K562 (cell line): ENCODE results near the gene SNX33. TPM values are rescaled to one million over a fixed set of nuclear protein-coding genes. Genes with fewer than 3 reads are reported as not detected.

Experiments used
- CBFB ChIP-seq: sonication (generic); formaldehyde crosslinking; IDR thresholded peaks from 2 replicates; pipeline ENCODE4 v1.4.0; 2020; ENCODE audit warnings: mild to moderate bottlenecking, missing genetic modification reagents
- KAT2B ChIP-seq: IDR thresholded peaks from one replicate; pipeline ENCODE4 v1.6.1; 2012; ENCODE audit warnings: low read depth, mild to moderate bottlenecking, control low read depth, inconsistent platforms, low read length, moderate library complexity
- MEF2A ChIP-seq: IDR thresholded peaks from 2 replicates; pipeline ENCODE4 v1.6.1; 2011; ENCODE audit warnings: low read depth, mild to moderate bottlenecking, low read length, moderate library complexity; ENCODE audit not compliant: control insufficient read depth
- MGA ChIP-seq: fragments of 450-650 bp; IDR thresholded peaks from 2 replicates; pipeline ENCODE4 v1.6.1; 2016; ENCODE audit warnings: mild to moderate bottlenecking, moderate library complexity
- ZNF347 ChIP-seq: fragments of 450-650 bp; formaldehyde crosslinking; IDR thresholded peaks from 2 replicates; pipeline ENCODE4 v1.4.0; 2020; ENCODE audit warnings: low read depth, mild to moderate bottlenecking, moderate library complexity
- polyA plus RNA-seq, 8 experiments: library from polyadenylated mRNA; depleted of rRNA in 4 of 8; stranded (reverse) in 5 of 8; unstranded in 3 of 8; fragments of >200 nt; fragmentation: Nextera tagmentation in 2 of 8; fragmentation: Illumina TruSeq in 1 of 8; extraction: Ambion mirVana in 2 of 8; extraction: Trizol in 1 of 8; gene quantifications; 2 replicates each; pipeline versions ENCODE4 v1.2.1 to v1.2.3, GENCODE V29; 2011 to 2014; ENCODE audit warnings: inconsistent platforms in 1 of 8, missing spikeins in 1 of 8
- total RNA-seq, 7 experiments: library from RNA; depleted of rRNA in 6 of 7; stranded (reverse); fragments of >200 nt in 6 of 7; fragmentation: Illumina TruSeq in 2 of 7; extraction: Trizol in 2 of 7; gene quantifications; 2 replicates each; pipeline versions ENCODE4 v1.2.1 to v1.2.3, GENCODE V29; 2011 to 2021; ENCODE audit warnings: low replicate concordance in 1 of 7

Gene SNX33
- total and polyA plus RNA-seq, 9 of the 15 experiments (the other 6 are each of a cell fraction or from before 2014, with no cell fraction given), result 1.4 to 14.1 (median 8.2) TPM

GRCh38 chr15:75646944-75647364 lies 758 bp upstream of the SNX33 start (continued):
- TF ChIP-seq MGA, result no peak
- TF ChIP-seq ZNF347, result no peak
- TF ChIP-seq CBFB (CRISPR knock-in tag), result peak; percentile 66; the same call in 1 of the 2 replicates
- TF ChIP-seq KAT2B, result no peak
- TF ChIP-seq MEF2A, result no peak
